GM18511 (cell line): ENCODE results near the gene CEP170.
"Not testable (repeated sequence)": the region's sequence is repeated elsewhere in the genome, so short reads cannot be mapped to it uniquely, and the experiment has no call there.

Experiments
- ATAC-seq: cut with Tn5 transposase; IDR thresholded peaks from one replicate; pipeline ENCODE4 v1.9.1; 2021; ENCODE audit warnings: mild to moderate bottlenecking, moderate library complexity; ENCODE audit not compliant: unreplicated experiment

The CEP170 gene

DNA sequence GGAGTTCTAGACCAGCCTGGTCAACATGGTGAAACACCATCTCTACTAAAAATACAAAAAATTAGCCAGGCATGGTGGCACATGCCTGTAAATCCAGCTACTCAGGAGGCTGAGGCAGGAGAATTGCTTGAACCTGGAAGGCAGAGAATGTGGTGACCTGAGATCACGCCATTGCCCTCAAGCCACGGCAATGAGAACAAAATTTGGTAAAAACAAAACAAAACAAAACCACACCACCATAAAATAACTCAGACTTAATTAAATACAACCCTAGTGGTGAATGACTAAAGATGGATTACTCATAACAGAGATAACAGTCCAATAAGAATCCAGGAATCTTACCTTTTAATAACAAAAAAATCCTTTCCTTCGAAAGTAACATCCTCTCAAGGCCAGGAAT is 167.7 kb downstream of the CEP170 start:
- not testable (repeated sequence) for ATAC-seq
